NCI-H2196 treated with DMSO at 0.1 percent for 48 hours (cell line): Measurements from ENCODE around the gene JADE2.

ENCODE experiments used
- DNase-seq: peaks from one replicate; lab custom pipeline; 2025; ENCODE audit not compliant: unreplicated experiment; lab: John Stamatoyannopoulos, UW

Gene JADE2

DNA sequence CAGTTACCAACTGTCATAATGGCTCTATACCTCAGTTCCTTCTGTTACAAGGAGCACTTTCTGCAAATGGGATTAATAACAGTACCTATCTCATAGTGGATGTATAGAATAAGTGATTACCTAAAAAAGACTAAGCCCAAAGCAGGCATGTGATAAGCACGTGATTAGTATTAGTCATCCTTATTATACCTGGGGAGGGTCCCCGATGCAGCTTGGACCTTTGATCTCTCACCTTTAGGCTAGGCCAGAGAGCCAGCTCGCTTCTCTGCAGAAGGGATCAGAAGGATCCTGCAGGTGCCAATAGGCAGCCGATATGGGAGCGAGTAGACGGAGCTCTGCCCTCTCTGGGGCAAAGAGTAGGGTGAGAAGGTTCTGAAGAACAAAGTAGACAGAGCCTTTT, 4.0 kb downstream of the JADE2 start:
- no peak for DNase-seq

DNA sequence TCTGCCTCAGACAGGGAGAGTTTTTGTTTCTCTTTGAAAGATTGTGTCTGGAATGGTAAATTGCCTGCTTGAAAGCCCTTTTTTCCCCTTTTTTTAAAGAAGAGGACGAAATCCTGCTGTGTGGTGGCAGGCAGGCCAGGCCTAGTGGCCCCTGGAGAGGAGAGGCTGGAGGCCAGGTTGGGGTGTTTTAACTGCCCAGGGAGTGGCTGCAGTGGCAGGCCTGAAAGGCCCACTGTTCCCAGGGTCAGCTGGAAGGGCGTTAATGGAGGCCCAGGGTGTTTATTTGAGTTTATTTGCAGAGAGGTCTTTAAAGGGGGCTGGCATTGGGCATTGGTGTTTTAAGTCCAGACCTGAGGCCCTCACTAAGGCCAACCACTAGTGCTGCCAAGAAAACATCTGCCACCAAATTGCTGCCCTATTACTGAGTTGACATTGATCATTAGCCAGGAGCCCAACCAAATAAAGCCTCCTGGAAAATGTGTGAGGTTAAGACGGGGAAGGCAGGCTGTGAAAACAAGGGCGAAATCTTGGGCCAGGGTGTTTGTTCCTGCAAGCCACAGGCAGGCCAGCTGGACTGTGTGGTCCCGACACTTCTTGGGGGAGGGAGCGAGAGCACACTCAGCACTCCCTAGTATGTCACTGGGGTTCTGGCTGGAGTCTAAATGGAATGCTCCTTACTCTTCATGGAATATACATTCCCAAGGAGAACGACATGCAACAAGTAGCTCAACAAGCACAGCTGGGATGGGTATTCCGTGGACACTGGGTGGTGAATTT, 5.0 kb downstream of the JADE2 start:
- no peak for DNase-seq

DNA sequence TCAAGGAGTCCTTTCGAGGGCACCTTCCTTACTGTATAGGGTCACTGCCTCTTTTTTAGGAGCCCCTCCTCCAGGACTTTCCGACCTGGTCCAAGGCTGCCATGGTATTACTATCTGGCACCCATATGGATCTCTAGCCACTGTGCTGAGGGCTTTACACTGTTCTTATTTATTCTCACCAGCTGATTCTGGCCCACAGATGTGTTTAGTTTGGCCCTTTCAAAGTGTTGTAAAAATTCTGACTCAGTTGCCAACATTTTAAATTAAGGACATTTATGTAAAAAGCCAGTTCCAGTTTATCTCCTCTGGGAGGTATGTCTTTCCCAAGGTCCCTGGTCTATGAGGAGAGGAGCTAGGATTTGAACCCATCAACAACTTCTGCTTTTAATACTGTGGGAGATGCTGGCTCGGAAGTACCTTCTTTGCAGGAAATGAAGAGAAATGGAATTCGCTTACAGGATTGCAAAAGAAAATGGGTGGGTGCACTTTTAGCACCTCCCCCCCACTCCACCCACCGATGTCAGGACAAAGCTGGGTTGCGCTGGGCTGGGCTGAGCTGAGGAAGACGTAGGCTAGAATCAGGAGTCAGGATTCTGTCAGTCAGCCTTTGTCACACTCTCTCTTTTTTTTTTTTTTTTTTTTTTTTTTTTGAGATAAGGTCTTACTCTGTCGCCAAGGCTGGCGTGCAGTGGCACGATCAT, 7.8 kb downstream of the JADE2 start:
- DNase-seq = no peak

DNA sequence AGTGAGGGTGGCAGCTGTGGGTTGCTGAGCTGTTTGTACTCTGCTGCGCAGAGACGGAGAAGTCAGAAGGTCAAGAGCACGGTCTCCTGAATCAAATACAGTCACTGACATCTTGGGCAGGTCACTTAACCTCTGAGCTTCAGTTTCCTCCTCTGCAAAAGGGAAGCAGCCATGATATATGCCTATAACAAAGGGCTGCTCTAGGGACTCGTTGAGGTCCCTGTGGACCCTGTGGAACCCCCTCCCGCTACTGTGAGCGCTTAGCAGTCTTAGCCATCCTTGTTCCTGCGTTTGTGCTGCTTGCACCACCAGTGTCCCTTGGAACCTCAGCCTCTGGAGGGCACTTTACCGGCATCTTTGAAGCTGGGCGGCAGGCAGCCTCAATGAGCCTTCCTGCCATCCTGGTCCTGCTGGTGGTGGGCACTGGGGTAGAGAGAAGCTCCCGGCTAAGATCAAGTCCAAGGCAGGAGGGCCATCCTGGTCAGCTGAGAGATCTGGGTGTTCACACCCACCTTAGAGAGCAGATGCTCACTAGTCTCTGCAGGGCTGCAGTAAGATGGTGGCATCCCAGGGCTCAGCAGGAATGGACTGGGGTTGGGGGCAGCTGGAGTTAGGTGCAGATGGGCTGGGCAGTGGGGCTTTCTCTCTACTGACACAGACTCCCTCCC, 8.7 kb downstream of the JADE2 start:
- DNase-seq = no peak

DNA sequence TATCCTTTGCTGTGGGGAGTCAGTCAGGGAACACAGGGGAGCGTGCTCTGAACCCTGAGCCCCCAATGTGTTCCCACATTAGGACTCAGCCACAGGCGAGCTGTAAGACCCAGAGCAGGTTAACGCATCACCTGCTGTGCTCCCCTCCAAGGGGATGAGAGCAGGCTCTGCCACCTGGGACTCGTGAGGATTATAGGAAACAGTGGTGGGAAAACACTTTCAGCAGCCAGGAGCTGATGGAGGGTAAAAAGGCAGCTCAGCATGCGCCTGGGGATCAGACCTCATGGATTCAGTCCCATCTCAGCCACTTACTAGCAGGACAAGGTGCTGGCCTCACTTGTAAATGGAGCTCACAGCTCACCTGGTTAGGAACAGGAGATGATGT, 9.2 kb downstream of the JADE2 start:
- no peak for DNase-seq

DNA sequence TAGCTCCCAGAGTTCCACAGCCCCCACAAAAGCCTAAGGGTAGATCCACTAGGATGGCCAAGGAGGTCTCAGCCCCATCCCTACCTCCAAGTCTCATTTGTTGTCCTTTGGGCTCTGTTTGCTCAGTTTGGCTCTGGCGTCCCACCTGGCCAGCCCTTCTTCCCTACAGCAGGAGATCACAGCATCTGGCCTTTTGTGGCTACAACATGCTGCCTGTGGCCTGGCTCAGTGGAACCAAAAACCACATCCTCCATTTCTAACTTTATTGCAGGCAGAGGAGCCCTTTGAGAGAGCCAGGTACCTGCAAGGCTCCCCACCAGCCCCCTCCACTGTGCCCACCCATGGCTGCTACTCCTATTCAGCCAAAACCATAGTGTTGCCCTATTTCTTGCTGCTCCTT, 11.4 kb downstream of the JADE2 start:
- no peak for DNase-seq

DNA sequence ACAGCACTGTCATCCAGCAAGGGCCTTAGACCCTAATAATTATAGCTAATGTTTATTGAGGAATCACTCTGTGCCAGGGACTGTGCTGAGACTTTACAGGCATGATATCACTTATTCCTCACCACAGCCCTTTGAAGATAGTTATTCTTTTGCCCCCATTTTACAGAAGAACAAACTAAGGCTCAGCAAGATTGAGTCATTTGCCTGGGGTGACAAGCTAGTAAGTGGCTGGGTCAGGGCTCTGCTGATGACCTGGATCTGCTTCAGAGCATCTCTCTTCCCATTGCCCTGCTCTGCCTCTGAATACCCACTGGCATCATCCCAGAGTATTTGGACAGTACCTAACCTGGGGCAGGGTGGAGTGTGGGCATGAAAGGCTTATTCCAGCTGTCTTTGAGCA, 11.8 kb downstream of the JADE2 start:
- DNase-seq = no peak

DNA sequence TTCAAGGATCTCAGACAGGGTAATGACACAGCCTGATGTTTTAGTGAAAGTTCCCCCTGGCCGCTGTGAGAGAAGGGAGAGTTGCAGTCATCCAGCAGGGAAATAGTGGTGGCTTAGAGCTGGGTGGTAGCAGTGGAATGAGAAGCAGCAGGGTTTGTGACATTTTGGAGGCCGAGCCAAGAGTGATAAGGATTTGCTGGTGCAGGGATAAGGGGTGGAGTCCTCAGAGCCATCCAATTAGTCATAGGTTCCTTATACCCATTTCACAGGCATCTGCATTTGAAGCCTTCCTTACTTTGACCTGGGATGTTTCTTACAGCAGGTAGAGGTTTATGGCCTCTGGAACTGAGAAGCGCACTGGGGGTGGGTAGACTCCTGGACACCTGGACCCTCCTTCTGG, 12.8 kb downstream of the JADE2 start:
- DNase-seq = no peak

DNA sequence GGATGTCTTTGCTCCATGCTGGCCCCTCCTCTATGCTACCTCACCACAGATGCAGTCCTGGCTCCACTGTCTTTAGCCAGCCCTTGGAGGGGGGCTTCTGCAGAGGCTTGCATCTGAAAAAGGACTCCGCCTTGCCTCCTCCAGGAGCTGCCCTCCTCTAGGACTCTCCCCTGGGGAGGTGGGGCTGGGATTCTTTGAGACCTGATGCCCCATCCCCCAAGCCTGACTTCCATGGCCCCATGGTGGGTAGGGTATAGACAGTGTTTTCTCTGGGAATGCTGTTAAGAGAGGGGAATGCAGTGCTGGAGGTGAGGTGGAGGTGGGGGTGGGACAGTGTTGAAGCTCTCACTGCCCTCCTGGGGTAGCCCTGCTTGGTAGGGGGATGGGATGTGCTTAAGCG, 14.3 kb downstream of the JADE2 start:
- DNase-seq = no peak

DNA sequence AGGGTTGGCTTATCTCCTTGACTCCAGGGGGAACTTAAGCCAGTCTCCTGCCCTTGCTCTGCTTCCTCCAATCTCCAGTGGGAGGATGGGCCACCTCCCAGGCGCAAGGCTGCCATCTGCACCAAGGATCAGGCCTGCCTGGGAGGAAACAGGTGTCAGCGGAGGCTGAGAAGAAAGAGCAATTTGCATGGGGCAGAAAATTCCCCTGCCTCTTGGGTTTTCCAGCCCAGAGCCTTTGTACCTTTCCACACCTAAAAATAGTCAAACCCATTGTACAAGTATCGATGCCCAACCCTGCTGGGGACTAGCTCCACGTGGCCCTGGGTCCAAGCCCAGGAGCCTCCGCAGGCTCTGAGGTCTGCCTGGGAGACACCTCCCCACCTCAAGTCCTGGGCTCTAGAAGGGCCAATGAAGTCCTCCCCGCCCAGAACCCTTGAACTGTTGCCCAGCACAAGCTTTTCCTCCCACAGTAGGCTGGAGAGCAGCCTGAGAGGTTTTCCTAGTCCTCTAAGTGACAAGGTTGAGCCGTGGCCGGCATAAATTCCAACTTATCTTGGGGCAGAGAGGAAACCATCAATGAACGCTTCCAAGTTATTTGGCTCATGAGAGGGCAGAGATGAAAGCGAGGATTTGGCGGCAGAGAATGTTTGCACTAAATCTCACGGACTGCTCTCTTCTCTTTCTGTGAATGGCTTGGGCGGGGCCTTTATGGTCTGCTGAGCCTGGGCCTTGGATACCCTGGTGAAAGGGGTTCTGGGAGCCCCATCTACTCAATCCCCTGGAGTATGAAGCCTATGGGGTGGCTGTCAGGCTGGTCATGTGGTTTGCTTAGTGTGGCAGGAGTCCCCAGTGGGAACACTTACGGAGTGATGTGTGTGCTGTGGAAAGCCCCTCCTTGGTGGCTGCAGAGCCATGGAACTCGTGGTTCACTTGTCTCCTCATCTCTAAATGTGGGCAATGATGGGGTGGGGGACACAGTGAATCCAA, 15.6 kb downstream of the JADE2 start:
- no peak for DNase-seq

DNA sequence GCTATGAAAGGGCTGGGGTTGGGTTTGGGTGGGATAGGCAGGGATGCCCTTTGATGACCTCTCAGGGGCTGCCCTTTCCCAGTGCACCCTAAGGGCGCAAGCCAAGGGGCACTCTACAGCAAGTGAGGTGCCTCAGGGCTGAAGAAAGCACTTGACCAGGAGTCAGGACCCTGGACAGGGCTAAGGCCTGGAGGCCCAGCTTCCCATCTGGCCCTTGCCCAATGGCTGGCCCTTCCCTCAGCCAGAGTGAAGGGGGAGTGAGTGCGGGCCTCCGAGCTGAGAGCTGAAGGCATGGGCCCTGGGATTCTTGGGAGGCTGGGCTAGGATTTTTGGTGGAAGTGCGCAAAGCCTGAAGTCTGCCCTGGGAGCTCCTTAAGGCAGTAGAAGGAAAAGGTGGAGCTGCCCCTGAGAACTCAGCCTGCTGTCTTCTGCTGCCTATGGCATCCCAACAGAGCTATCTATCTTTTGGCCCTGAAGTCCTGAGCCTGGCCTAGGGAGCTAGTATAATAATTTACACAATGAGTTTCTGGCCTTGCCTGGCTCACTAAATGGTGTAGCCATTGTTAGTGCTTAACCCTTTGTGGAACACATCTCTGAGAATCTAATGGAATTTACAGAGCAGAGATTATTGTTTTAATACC, 16.4 kb downstream of the JADE2 start:
- no peak for DNase-seq

DNA sequence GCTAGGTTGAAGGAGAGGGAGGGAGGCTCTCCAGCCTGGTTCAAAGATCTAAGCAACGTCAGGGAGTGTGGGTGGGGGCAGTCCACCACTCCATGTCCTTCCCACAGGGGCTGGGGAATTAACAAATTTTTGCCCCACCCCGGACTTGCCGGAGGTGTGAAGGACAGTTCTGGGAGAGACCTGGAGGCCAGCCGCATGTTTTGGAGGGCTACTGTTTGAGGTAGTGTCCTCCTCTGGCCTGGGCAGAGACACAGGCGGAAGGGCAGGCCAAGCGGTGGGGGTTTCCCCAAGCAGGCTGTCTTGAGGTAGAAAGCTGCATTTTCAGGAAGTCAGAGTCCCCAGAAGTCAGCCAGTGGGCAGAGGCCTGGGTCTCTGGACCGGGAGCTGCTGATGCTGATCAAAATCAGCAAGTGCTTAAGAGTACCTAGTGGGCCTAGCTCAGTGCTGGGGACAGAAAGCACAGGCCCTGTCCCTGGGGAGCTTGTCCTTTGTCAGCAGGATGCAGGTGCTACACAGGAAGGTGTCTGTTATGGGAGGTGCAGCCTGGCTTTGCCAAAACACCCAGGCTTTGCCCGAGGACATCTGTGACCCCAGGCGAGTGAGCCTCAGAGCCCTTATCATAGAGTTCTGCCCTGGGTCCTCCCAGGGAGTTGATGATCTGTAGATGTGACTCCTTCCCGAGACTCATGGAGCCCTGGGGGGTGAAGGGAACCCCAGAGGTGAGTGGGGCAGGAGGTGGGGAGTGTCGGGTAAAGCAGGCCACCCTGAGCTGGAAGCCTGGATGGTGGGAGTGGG, 18.5 kb downstream of the JADE2 start:
- no peak for DNase-seq

DNA sequence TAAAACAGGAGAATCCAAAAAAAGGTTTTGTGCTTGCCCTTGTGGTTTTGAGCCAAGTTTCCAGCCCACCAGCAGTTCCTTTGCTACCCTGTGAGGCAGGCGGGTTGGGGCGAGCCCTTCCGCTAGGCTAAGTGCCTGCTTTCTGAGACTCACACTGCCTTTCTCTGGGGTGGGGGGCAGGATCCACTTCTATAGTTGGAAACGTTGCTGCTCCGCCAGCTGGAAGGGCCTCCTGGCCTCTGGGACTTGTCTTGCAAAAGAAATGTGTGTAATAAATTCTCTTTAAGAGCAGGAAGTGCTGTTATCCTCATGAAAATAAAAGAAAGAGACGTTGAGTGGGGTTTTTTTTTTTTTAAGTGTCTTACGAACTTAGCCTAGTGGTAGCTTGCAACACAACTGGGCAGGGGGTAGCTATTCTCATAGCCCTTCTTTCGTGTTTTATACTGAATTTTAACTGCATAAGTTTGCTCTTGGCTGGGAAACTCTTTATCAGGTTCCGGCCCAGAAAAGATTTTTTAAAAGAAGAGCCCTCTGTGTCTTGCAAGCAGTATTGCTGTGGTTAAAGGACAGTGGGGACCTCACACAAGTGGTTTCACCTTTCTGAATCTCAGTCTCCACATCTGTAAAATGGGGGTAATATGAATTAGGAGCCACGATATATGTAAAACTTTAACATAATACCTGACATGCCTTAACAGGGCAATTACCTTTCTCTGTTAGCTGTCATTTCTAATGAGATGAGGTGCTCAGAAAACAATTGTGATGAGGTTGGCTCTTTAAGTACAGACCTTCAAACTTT, 19.8 kb downstream of the JADE2 start:
- no peak for DNase-seq

DNA sequence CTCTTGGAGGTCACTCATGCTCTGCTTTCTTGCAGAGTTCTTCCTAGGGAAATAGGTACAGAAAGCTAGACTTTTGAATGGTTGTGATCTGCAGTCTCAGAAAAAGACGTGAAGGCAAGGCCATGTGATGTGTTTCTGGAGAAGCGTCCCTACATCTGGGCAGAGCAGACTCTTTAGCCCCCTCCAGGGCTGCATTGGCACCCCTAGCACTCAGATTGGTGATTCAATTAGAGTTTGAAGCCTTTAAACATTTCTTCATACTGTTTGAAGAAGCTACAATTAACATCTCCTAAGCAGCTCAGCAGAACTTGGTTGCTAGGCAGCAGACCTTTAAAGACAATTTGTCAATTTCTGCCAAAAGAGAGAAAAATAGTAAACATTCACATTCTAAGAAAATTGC, 21.6 kb downstream of the JADE2 start:
- no peak for DNase-seq

DNA sequence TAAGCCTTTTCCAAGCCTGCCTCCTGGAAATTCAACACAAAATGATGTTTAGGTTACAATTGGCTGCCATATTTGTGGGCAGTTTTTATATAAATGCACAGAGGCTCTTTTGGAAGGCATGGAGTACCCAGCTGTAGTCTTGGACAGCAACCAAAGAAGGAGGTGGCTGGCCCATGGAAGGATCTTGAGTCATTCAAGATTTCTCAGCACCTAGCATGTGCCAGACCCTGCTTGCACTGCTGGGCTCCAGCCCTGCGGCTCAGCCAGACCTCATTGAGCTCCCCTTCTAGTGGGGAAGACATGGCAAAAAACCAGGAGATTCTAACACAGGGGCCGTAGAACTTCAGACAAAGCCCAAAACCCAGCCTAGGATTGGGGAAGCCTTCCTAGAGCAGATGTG, 22.1 kb downstream of the JADE2 start:
- DNase-seq = no peak

DNA sequence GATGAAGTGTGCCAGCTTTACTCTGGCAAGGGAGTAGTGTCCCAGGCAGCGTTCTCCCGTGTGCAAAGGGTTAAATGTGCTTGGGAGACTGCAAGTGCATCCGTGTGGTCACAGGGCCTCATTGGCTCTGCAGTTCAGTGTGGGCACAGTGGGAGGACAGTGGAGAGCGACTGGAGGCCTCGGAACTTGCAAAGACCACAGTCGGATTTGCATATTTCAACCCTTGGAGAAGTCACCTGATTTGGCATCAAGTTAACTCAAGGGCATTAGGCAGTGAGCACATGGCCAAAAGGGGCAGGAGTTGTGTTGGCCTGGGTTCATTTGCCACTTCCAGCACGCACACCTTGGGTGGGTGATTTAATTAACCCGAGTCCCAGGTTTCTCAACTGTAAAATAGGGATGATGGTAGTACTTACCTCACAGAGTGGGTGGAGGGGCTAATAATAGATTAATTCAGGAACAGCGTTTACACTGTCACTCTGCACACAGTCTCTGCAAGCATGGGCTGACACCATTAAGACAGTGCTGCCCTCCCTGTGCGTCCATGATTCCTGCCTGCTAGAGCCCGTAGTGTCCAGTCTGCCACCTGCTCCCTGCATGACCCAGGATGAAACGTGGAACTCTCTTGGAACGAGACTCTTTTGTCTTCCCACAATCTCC, 22.7 kb downstream of the JADE2 start:
- no peak for DNase-seq

DNA sequence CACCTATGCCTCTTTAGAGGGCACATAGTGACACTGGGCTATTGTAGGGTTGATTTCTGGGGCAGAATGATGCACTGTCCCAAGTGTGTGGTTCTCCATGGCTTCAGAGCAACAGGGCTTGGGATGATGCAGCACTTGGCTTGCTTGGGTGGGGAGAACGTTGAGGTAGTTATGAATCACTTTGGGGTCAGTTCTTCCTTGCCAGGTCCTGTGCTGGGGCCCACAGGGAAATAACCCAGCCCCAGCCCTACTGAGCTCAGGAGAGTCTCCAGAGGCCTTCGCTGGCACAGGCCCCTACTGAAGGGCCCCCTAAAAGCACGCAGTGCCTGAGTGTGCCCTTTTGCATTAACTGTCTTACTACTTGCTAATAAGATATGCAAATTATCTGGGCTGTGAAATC, 24.2 kb downstream of the JADE2 start:
- no peak for DNase-seq
